Measurements from ENCODE around the gene TBATA. TPM values are rescaled to one million over a fixed set of nuclear protein-coding genes. Genes with fewer than 3 reads are reported as not detected.

Gene TBATA
- total and polyA plus RNA-seq, 7 donors: not detected

DNA sequence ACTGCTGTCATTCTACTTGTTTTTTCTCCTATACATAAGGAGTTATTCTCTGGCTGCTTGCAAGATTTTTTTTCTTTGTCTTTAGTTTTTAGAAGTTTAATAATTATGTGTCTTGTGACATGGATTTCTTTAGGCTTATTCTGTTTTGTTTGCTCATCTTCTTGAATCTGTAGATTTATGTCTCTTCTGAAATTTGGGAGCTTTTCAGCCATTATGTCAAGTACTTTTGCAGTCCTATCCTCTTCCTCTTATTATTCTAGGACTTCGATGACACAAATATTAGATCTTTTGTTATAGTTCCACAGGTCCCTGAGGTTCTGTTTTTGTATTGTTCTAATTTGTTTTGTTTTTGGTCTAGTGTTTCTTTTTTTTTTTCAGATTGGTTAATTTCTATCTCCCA is 16.7 kb upstream of the TBATA start:
- no peak for DNase-seq
- 91 to 98% methylated on average over 1 of the region's 1 CpG for WGBS, 2 donors
- H3K27ac ChIP-seq: no peak overlapping the region
- TF ChIP-seq, protein P1, sequence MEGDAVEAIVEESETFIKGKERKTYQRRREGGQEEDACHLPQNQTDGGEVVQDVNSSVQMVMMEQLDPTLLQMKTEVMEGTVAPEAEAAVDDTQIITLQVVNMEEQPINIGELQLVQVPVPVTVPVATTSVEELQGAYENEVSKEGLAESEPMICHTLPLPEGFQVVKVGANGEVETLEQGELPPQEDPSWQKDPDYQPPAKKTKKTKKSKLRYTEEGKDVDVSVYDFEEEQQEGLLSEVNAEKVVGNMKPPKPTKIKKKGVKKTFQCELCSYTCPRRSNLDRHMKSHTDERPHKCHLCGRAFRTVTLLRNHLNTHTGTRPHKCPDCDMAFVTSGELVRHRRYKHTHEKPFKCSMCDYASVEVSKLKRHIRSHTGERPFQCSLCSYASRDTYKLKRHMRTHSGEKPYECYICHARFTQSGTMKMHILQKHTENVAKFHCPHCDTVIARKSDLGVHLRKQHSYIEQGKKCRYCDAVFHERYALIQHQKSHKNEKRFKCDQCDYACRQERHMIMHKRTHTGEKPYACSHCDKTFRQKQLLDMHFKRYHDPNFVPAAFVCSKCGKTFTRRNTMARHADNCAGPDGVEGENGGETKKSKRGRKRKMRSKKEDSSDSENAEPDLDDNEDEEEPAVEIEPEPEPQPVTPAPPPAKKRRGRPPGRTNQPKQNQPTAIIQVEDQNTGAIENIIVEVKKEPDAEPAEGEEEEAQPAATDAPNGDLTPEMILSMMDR (IDR thresholded peaks at IDR 0.05): no peak
- TF ChIP-seq POLR2A (IDR thresholded peaks at IDR 0.05): no peak
- no peak for TF ChIP-seq POLR2AphosphoS5 (IDR thresholded peaks at IDR 0.05)
- no peak for TF ChIP-seq EP300 (IDR thresholded peaks at IDR 0.05)
- no peaks in the 10 kb centered on the region for H3K36me3 ChIP-seq
- no peaks in the 10 kb centered on the region for H3K4me1 ChIP-seq
- H3K4me3 ChIP-seq: no peak overlapping the region
- H3K27me3 ChIP-seq: peaks cover 0 to 5% (median 0%) of the 10 kb centered on the region in 3 donors
- no peaks in the 10 kb centered on the region for H3K9me3 ChIP-seq
- intact Hi-C loops (cut with DNase I): no loop called here

DNA sequence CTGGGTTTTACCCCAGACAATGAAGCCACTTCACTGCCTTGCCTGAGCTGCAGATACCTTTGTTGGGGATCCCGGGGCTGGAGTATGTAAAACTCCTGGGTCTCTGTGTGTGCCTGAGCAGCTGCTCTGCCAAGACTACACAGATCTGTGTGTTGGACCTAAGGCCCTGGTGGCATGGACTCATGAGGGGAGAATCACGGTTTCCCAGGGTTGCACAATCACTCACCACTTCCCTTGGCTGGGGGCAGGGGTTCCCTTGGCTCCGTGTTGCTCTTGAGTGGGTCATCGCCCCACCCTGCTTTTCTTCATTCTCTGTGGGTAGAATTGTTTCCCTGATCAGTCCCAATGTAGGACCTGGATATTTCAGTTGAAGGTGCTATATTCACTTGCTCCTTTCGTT is 13.9 kb upstream of the TBATA start:
- Histone ChIP-seq H3K4me1 (no peaks in the 10 kb centered on the region), H3K4me3 (no peak overlapping the region), H3K27ac (no peak overlapping the region), H3K9me3 (no peaks in the 10 kb centered on the region), H3K36me3 (no peaks in the 10 kb centered on the region), H3K27me3 (peaks cover 0 to 5% (median 0%) of the 10 kb centered on the region in 3 donors)
- 73 to 78% methylated on average over 5 of the region's 5 CpGs for WGBS, 2 donors
- no peak for DNase-seq
- TF ChIP-seq POLR2AphosphoS5 (IDR thresholded peaks at IDR 0.05) (no peak), EP300 (IDR thresholded peaks at IDR 0.05) (no peak), POLR2A (IDR thresholded peaks at IDR 0.05) (no peak)
- TF ChIP-seq, protein P1 (IDR thresholded peaks at IDR 0.05): no peak
- intact Hi-C loops (cut with DNase I): no loop called here

DNA sequence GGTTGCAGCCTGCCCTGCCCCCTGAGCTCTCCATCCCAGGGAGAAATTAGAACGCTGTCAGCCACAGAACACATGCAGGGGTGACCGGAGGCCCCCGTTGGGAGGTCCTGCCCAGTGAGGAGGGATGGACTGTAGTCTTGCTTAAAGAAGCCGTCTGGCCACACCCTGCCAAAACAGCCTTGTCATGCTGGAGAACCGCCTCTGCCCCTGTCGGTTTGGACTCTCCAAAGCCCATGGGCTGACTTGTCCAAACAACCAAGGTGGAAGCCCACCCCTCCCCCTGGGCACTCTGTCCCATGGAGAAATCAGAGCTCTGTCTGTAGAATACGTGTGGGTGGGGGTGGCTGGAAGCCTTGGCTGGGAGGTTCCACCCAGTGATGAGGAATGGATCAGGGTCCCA is 12.7 kb upstream of the TBATA start:
- no peak overlapping the region for H3K4me3 ChIP-seq
- DNase-seq: no peak
- no peaks in the 10 kb centered on the region for H3K4me1 ChIP-seq
- 78 to 83% methylated on average over 7 of the region's 7 CpGs for WGBS, 2 donors
- no peaks in the 10 kb centered on the region for H3K36me3 ChIP-seq
- no peaks in the 10 kb centered on the region for H3K9me3 ChIP-seq
- TF ChIP-seq EP300 (IDR thresholded peaks at IDR 0.05) (no peak), POLR2A (IDR thresholded peaks at IDR 0.05) (no peak), POLR2AphosphoS5 (IDR thresholded peaks at IDR 0.05) (no peak)
- TF ChIP-seq, protein P1 (IDR thresholded peaks at IDR 0.05): no peak
- no peak overlapping the region for H3K27ac ChIP-seq
- H3K27me3 ChIP-seq: peaks cover 0 to 5% (median 0%) of the 10 kb centered on the region in 3 donors
- intact Hi-C loops (cut with DNase I): no loop called here

DNA sequence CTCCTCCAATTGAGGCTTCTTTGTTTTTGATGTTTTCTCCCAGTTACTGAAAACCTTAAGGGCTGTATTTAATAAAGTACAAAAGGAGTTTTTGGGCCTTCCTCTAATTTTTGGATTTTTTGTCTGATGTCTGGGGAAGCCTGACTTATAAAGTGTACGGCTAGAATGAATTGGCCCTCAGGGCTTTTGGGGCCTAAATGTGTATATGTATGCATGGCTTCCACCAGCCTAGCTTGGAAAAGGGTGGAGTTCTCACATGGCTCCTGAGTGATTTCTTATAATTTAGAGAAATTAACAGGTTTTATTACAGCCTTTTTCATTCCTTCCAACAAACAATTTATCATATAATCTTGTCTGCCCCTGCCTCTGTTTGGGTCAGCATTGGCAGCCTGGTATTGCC is 10.4 kb upstream of the TBATA start:
- Histone ChIP-seq H3K27me3 (peaks cover 0 to 5% (median 0%) of the 10 kb centered on the region in 3 donors), H3K9me3 (no peaks in the 10 kb centered on the region), H3K36me3 (no peaks in the 10 kb centered on the region), H3K4me3 (no peak overlapping the region), H3K4me1 (no peaks in the 10 kb centered on the region), H3K27ac (no peak overlapping the region)
- TF ChIP-seq, protein P1 (IDR thresholded peaks at IDR 0.05): no peak
- TF ChIP-seq EP300 (IDR thresholded peaks at IDR 0.05) (no peak), POLR2AphosphoS5 (IDR thresholded peaks at IDR 0.05) (no peak), POLR2A (IDR thresholded peaks at IDR 0.05) (no peak)
- WGBS, 2 donors: 98 to 100% methylated on average over 1 of the region's 1 CpG
- intact Hi-C loops (cut with DNase I): no loop called here
- peak; percentile 4 for DNase-seq

DNA sequence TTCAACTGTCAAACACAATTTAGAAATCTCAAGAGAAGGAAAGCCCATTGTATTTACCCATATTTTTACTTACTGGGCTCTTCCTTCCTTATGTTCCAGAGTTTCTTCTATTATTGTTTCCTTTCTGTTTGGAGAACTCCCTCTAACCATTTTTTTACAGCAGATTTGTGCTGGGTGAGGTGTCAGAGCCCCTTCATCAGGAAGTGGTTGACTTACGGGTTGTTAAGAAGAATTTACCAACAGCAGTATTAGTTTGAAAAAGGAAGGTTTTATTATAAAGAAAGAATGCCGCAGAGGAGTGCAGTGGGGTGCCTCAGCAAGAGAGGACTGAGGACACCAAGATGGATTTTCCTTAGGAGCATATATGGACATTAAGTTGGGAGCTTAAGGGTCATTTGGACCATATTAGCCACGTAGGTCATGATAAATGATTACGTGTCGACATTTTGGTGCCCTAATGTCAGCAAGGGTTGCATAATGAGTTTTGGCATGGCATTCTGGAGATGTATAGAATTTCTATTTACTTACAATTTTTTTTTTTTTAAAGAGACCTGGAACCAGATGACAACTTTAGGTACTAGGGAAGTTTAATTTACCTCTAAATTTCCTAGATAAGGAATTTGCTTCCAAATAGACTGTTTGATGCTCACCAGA is 6.3 kb upstream of the TBATA start:
- Histone ChIP-seq H3K27ac (no peak overlapping the region), H3K4me1 (no peaks in the 10 kb centered on the region), H3K4me3 (no peak overlapping the region), H3K27me3 (no peaks in the 10 kb centered on the region), H3K9me3 (no peaks in the 10 kb centered on the region), H3K36me3 (no peaks in the 10 kb centered on the region)
- intact Hi-C loops (cut with DNase I): no loop called here
- TF ChIP-seq, protein P1 (IDR thresholded peaks at IDR 0.05): no peak
- no peak for TF ChIP-seq EP300 (IDR thresholded peaks at IDR 0.05)
- no peak for TF ChIP-seq POLR2A (IDR thresholded peaks at IDR 0.05)
- TF ChIP-seq POLR2AphosphoS5 (IDR thresholded peaks at IDR 0.05): no peak
- 66 to 82% methylated on average over 5 of the region's 5 CpGs for WGBS, 2 donors
- DNase-seq: no peak
